PC-9 (cell line): ENCODE results near the gene RNF169.

Experiments
- EZH2 ChIP-seq: fragments of 200-600 bp; sonication (generic); IDR thresholded peaks from 2 replicates; pipeline ENCODE4 v1.8.0; 2017; ENCODE audit warnings: antibody characterized with exemption, low read depth
- TF ChIP-seq, protein P1 (sequence below): fragments of 200-600 bp; sonication (generic); conservative IDR thresholded peaks from 2 replicates; pipeline ENCODE4 v1.6.1; 2017; ENCODE audit warnings: mixed run types, antibody characterized with exemption, mild to moderate bottlenecking, moderate library complexity

DNA sequence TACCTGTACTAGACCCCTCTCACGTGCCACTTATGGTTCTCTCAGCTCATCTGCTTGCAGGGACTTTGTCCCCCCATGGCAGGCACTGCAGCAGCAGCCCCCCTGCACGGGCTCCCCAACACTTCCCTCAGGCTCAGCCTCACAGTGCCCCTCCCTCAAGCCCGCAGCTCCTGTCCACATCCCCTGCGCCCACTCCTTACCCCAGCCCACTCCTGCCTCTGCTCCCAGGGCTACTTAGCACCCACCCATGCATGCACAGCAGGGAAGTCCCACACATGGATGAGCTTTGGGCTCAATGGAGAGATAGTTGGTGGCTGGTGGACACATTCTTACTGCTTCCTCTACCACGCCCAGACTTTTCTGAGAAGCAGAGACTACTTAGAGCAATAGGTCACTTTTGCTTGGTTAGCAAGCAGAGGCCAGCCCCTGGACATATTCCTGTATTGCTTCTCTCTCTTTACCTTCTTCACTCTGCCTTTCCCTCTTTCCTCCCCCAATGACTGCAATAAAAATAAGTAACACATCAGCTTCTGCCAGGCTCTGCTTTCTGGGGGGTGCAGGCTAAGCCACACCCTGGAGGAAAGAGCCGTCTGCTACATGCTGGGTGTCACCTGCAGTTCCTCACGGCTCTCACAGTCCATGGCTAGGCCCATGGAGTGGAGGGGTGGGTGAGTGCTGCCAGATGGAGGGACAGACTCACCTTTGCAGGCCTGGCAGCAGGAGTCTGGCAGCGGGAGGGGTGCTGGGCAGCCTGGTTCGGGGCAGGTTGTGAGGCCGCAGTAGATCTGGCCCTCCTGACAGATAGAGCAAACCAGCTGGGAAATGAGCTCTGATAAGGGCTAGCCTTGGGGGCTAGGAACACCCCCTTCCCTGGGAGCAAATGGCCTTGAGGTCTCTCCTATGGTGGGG lies 40.8 kb upstream of the RNF169 start:
- TF ChIP-seq, protein P1, sequence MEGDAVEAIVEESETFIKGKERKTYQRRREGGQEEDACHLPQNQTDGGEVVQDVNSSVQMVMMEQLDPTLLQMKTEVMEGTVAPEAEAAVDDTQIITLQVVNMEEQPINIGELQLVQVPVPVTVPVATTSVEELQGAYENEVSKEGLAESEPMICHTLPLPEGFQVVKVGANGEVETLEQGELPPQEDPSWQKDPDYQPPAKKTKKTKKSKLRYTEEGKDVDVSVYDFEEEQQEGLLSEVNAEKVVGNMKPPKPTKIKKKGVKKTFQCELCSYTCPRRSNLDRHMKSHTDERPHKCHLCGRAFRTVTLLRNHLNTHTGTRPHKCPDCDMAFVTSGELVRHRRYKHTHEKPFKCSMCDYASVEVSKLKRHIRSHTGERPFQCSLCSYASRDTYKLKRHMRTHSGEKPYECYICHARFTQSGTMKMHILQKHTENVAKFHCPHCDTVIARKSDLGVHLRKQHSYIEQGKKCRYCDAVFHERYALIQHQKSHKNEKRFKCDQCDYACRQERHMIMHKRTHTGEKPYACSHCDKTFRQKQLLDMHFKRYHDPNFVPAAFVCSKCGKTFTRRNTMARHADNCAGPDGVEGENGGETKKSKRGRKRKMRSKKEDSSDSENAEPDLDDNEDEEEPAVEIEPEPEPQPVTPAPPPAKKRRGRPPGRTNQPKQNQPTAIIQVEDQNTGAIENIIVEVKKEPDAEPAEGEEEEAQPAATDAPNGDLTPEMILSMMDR, result no peak
- TF ChIP-seq EZH2, result no peak
